AG09309 (cell line): Measurements from ENCODE around the gene RFWD3.

Experiments used
- DNase-seq: peaks from one replicate; pipeline ENCODE4 v3.0.0-alpha.2; 2010; ENCODE audit warnings: low read depth
- H3K4me3 ChIP-seq: 2 replicates; pipeline ENCODE4 v1.5.1; 2011; ENCODE audit warnings: mild to moderate bottlenecking, low read depth, low read length, moderate library complexity; ENCODE audit not compliant: control insufficient read depth
- CTCF ChIP-seq: IDR thresholded peaks from 2 replicates; pipeline ENCODE4 v1.5.1; 2011; ENCODE audit warnings: mild to moderate bottlenecking, low read depth, low read length, inconsistent platforms; ENCODE audit not compliant: insufficient read depth, control insufficient read depth; ENCODE audit errors: missing control alignments

RFWD3 gene

DNA sequence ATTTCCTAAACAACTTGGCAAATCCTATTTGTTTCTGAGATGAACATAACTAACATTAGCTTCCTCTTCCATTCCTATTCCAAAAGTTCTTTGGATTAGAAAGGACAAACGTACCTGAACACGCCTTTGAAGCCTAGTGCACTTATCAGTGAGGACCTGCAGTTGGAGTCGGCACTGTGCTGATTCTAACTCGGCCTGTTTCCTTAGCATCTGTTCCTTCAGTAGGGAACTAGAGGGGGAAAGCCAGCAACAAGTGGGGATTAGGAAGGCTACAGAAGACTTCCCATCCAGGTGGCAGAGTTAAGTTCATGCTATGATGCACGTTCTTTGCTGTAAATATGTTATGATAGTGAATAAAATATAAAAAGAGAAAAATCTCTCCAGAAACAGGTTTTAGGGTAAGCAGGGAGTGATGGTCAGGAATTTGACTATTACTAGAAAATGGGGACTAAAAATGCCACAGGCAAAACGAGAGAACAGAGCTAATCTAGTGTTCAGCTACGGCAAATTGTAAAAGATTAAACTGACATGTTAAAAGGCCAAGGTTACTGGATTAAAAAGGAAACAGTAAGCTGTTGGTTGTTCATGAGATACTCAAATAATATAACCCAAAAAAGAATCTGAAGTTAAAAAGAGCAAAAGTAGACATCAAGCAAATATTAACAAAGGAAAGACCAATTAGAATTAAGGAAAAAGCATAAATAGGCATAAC is 28.8 kb downstream of the RFWD3 start:
- no peak overlapping the region for H3K4me3 ChIP-seq
- TF ChIP-seq CTCF, result no peak
- no peak for DNase-seq

DNA sequence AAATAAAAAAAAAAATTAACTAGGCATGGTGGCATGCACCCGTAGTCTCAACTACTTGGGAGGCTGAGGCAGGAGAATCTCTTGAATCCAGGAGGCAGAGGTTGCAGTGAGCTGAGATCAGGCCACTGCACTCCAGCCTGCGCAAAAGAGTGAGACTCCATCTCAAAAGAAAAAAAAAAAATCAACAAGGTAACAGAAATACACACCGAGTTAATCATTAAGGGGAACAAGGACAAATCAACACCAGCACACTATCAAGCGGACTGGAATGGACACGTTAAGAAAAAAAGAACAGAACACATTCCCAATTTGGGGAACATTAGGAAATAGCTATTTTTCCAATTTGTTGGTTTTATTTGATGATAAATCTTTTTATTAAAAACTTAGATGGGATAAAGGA is 31.4 kb downstream of the RFWD3 start:
- no peak for TF ChIP-seq CTCF
- no peak overlapping the region for H3K4me3 ChIP-seq
- DNase-seq, result no peak

- H3K4me3 ChIP-seq, result no peak overlapping the region
- DNase-seq, result no peak
- no peak for TF ChIP-seq CTCF
These were observed 33.0 kb downstream of the RFWD3 start for GRCh38 chr16:74633686-74634085.

DNA sequence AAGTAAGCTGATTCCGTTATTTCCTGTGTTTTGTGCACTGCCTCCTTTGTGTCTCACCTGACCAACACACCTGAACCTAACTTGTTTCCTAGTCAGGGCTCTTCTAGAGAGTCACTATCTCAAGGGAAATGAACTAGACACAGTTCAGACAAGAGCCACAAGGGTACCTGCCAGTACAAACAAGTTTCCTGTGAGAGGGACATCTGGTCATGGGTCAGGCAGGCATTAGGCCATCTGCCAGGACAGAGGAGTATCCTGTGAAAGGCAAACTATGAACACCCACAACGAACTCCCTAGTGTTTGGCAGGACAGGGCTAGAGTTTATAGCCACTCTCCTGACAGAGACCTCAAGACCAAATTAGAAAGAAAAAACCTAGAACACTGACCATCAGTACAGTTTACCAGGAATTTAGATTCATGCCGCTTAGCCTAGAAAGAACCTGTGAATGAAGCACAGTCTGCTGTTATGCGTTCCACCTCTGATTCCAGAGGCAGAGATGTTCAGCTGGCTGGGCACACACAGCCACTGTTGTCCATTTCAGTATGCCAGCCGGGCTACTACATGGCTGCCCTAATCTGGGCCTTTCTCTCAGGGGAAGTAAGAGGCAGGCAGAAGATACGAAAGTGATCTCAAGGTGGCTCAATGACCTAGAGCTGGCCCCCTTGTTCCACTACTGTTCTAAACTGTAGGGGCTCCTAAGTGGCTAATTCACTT is 39.0 kb downstream of the RFWD3 start:
- no peak for TF ChIP-seq CTCF
- no peak overlapping the region for H3K4me3 ChIP-seq
- no peak for DNase-seq

DNA sequence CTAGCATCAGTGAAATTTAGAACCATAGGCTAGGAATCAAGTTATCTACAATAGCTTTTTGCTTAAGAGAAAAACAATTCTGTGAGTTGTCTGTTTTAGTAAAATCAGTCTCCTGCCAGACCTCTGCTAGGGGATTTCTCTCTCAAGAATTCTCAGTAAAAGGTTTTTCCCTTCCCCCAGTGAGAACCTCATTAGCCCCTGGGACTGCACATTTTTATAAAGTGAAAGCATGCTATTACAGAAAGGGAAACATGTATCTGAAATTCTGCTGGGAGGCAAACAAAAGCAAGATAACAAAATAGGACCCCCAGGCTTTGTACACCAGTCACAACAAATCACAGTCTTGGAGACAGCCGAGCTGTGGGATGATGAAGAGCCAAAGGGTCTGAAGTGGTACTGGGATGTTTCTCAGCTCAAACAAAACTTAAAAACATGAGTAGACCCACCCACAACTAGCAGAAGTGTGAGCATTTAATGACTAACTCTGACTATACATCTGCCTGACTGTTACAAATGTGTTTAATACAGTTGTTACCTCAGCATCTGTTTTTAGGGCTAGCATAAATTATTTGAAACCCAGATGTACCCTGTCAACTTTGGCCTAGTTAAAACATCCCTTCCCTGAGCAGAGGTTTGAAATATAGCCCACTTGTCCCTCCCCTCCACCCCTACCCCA is 39.8 kb downstream of the RFWD3 start:
- DNase-seq, result no peak
- no peak overlapping the region for H3K4me3 ChIP-seq
- no peak for TF ChIP-seq CTCF

DNA sequence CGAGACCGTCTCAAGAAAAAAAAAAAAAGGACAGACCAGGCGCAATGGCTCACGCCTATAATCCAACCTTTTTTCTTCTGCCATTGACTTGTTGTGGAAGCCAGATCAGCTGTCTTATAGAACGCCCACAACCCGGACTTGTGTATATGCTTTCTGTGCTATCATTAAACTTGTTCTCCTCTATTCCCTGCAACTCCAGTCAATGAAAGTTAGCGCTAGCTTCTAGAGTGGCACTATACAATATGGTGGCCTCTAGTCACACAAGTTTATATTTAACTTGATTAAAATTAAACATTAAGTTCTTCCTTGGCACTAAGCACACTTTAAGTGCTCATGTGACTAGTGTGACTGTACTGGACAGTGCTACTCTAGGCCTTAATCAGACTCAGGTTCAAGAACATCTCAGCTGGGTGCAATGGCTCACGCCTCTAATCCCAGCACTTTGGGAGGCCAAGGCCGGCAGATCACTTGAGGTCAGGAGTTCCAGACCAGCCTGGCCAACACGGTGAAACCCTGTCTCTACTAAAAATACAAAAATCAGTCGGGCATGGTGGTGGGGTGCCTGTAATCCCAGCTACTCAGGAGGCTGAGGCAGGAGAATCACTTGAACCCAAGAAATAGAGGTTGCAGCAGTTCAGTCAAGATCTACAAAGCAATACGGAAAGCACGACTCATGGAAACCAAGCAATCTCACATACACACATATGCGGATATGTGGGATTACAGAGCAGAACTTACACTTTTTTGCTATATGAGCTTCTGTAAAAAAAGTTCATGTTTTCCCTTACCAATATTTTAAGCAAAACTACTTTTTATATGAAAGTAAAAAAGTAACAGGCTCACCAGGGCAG is 41.0 kb downstream of the RFWD3 start:
- no peak overlapping the region for H3K4me3 ChIP-seq
- no peak for DNase-seq
- no peak for TF ChIP-seq CTCF
